NCI-H2171 (cell line): ENCODE data around the gene ACOT2.
"Not testable (repeated sequence)": the region's sequence is repeated elsewhere in the genome, so short reads cannot be mapped to it uniquely, and the experiment has no call there.

ENCODE experiments used
- DNase-seq: peaks from one replicate; lab custom pipeline; 2025; lab: John Stamatoyannopoulos, UW

The ACOT2 gene

GRCh38 chr14:73567951-73568885 lies 795 bp upstream of the ACOT2 start:
- DNase-seq: no peak

DNA sequence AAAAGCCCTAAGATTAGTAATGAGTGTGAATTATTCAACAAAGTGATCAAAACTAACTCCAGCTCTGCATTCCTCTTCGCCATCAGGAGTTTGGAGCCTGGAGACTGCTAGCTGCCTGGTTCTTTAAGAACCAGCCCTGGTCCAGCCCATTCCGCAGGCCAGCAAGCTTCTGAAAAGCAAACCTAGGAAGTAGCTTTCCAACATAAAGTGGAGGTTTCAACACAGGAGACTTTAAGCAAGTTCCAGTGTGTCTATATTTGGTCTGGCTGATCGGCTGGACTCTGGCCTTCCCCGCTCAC lies 178 bp upstream of the ACOT2 start:
- not testable (repeated sequence) for DNase-seq

GRCh38 chr14:73570913-73571312 lies 1.9 kb downstream of the ACOT2 start:
- DNase-seq: not testable (repeated sequence)

DNA sequence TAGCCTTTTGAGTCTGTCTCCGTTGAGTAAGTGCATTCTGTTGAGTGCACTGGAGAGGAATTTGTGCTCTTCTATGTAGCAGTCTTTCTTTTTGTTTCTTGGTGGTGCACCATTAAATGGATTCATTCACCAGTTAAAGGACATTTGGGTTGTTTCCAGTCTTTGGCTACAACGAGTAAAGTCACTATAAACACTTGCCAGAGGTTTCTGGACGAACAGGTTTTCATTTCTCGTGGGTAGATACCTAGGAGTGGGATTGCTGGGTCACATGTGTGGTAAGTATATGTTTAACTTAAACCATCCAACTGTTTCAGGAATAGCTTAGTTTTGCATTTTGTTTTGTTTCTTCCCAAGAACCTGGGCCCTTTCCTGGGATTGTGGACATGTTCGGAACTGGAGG lies 4.0 kb downstream of the ACOT2 start:
- not testable (repeated sequence) for DNase-seq

GRCh38 chr14:73573740-73574139 lies 4.7 kb downstream of the ACOT2 start:
- DNase-seq: not testable (repeated sequence)

- DNase-seq: not testable (repeated sequence)
These were observed 5.2 kb downstream of the ACOT2 start for GRCh38 chr14:73574251-73574650.

- no peak for DNase-seq
These were observed 7.4 kb downstream of the ACOT2 start for GRCh38 chr14:73576391-73576790.

GRCh38 chr14:73577214-73577613 lies 8.2 kb downstream of the ACOT2 start:
- DNase-seq: not testable (repeated sequence)

- DNase-seq: not testable (repeated sequence)
These were observed 13.3 kb downstream of the ACOT2 start for GRCh38 chr14:73582102-73582979.

DNA sequence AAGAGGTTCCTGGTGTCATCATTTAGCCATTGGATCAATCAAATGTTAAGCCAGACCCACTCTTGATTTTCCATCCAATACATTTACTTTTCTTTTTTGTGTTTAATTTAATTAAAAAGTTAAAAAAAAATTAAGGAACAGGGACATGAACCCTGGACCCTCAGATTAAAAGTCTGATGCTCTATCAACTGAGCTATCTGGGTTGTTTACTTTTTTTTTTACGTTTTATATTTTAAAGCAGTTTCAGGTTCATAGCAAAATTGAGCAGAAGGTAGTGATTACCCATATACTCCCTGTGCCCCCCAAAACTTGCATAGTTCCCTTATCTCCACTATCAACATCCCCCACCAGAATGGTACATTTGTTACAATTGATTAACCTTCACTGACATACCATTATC lies 19.7 kb downstream of the ACOT2 start:
- no peak for DNase-seq

- no peak for DNase-seq
These were observed 20.1 kb downstream of the ACOT2 start for GRCh38 chr14:73589116-73589515.

- not testable (repeated sequence) for DNase-seq
These were observed 21.6 kb downstream of the ACOT2 start for GRCh38 chr14:73590673-73591004.

- peak; percentile 25 for DNase-seq
These were observed 22.9 kb downstream of the ACOT2 start, which contains the start of gene ACOT4 for GRCh38 chr14:73591690-73592449. Gene ACOT4 (plus strand): TSS chr14:73591873. CDS start chr14:73591960, 87 bp downstream.

- DNase-seq: no peak
These were observed 25.5 kb downstream of the ACOT2 start for GRCh38 chr14:73594491-73594890.

DNA sequence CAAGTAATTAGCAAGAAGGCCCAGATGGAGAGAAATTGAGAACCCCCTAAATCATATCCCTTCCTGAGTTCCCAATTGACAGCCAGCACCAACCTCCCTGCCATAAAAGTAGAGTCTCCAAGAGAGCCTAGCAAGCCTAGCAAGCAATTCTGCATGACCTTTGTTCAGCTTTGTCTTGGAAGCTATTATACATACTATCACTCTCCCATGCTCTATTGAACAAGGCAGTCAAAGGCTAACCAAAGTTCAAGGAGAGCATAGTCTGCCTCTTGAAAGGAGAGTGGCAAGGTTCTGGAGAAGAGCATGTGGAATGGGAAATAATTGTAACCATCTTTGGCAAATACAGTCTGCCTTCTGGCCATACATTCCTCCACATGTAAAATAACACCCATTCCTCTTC lies 30.5 kb downstream of the ACOT2 start:
- no peak for DNase-seq

GRCh38 chr14:73602994-73603393 lies 34.0 kb downstream of the ACOT2 start:
- DNase-seq: no peak

- no peak for DNase-seq
These were observed 37.3 kb downstream of the ACOT2 start for GRCh38 chr14:73606271-73606670.

- DNase-seq: no peak
These were observed 38.2 kb downstream of the ACOT2 start for GRCh38 chr14:73607241-73607640.

DNA sequence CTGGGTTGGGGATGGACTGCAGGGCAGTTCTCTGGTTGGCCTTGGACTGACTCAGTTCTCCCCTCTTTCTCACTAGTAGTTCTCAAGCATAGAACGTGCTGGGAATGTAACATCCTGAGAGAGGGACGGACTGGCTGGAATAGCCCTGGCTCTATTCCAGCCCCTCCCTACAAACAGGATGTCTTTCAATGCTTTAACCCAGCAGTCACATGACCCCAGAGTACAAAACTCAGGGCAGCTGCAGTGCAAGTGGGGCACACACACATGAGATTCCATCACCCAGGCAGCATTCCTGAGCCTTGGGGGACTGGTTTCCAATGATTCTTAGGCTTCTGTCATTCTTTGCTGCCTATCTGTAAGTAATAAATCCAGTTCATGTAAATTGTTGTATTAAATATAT lies 41.7 kb downstream of the ACOT2 start:
- DNase-seq: no peak

- peak; percentile 57 for DNase-seq
These were observed 43.5 kb downstream of the ACOT2 start, which contains the start of gene ACOT6 for GRCh38 chr14:73612339-73613045. Gene ACOT6 (plus strand): TSS chr14:73612517. CDS start chr14:73612572, 55 bp downstream.

DNA sequence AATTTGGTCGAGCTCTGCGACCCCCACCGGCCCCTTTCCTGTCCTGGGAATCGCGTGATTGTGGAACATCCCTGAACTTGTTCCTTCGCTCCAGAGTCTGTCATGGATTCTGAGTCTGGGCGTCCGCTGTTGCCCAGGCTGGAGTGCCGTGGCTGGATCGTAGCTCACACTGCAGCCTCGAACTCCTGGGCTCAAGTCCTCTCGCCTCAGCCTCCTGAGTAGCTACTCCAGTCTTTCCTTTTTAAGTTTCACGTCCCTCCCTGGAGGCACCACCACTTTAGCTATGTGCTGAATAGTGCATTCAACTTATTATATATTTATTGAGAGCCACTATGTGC lies 44.0 kb downstream of the ACOT2 start:
- DNase-seq: no peak
